Measurements from ENCODE around the gene POU2F3.

The POU2F3 gene

DNA sequence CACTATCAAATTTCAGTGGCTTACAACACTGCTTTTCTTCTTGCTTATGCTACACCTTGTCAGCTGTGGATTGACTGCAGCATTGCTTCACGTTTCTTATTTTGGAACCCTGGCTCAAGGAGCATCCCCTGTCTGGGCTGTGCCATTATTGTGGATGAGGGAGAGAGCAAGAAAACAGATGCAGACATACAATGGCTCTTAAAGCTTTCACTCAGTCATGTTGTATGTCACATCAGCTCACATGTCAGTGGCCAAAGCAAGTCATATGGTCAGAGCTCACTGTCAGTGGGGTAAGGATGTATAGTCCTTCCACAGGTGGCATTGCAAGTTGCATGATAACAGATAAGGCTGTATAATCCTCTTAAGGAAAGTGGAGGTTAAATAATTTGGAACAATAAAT, 106.3 kb downstream of the POU2F3 start:
- no peak for DNase-seq

DNA sequence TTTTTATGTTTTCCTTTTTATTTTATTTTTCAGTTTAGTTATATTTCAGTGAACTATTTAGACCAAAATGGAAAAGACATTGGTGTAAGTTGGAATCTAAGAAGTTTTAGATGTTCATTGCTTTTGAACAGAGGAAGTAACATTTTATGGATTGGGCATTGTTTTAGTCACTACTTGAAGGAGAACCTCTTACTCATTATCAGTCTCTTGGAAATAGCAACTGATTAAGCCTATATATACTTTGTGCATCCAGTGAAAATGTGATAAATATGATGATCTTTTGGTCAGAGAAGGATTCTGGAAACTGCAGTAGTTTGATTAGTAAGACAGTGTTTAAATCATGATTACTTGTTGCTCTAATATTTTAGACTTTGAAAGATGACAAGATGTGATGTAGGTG, 110.7 kb downstream of the POU2F3 start:
- no peak for DNase-seq

DNA sequence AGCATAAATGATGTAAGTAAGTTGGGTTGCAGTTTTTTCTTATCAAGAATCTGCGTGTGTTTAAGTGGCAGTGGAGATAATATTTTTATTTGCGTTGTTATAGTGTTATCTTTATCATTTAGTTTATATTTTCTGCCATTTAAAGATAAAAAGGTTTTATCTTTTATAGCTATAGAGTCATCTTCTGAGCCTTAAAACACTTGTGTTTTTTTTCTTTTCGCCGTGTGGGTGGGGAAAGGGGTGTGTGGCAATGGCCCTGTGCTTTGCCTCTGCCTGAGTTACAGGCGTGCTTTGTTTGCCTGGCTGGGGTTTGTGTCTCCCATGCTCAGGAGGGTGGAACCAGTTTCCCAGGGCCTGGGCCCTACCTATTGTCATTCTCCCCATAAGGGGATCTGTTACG, 112.5 kb downstream of the POU2F3 start:
- no peak for DNase-seq

GRCh38 chr11:120354068-120354467, 114.1 kb downstream of the POU2F3 start:
- no peak for DNase-seq

- DNase-seq = no peak
Observed at GRCh38 chr11:120354779-120355178, 114.8 kb downstream of the POU2F3 start.

GRCh38 chr11:120357620-120358019, 117.7 kb downstream of the POU2F3 start:
- no peak for DNase-seq

GRCh38 chr11:120358729-120359128, 118.8 kb downstream of the POU2F3 start:
- DNase-seq = no peak

DNA sequence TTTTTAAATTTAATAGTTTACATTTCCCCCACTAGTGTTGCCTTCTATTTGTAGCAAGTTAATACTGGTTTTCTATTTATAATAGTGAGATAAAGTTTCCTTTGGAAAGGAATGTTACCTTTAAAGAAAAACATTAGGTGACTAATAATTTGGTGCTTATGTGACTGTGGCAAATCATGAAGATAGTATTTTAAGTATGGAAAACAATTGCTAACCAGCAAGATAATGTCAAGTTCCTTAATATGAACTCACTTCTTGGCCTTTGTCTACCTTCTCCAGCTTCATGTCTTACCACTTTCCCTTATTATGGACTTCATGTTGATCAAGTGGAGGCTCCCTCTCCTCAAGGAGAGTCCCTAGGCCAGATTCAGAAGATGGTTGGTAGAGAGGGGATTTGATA, 123.5 kb downstream of the POU2F3 start:
- DNase-seq = no peak

DNA sequence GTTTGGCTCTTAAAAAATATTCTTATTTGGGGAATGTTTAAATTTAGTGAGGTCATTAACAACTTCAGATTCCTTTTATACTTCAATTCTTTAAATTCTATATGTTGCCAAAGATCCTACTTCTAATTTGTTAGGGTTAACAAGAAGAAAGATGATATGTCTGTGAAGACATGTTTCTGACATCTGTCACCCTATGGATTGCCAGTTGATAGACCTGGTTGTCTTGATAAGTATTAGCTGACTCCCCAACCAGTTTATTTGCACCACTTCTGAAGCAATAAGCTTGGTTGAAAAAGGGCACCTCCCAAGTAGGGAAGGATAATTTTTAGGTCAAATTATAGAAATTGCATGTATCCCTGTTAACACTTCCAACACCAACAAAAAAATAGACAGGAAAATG, 125.6 kb downstream of the POU2F3 start:
- no peak for DNase-seq

Data from femur (tissue), 1 donor.